Glutamatergic neuron (in vitro differentiated cells): ENCODE data around the gene DLX2. TPM values are rescaled to one million over a fixed set of nuclear protein-coding genes. Genes with fewer than 3 reads are reported as not detected.

Experiments used
- DNase-seq: peaks from one replicate; pipeline ENCODE4 v3.0.0; 2022
- H3K27ac Mint-ChIP-seq: one replicate; pipeline ENCODE4 v1.8.0; 2020; ENCODE audit warnings: mild to moderate bottlenecking, mixed read lengths, inconsistent platforms; ENCODE audit not compliant: unreplicated experiment
- H3K27me3 Mint-ChIP-seq: one replicate; pipeline ENCODE4 v1.8.0; 2020; ENCODE audit warnings: mild to moderate bottlenecking, moderate library complexity, mixed read lengths, inconsistent platforms; ENCODE audit not compliant: unreplicated experiment
- H3K36me3 Mint-ChIP-seq: one replicate; pipeline ENCODE4 v1.8.0; 2020; ENCODE audit warnings: mild to moderate bottlenecking, mixed read lengths, inconsistent platforms; ENCODE audit not compliant: unreplicated experiment
- H3K4me1 Mint-ChIP-seq: one replicate; pipeline ENCODE4 v1.8.0; 2020; ENCODE audit warnings: mild to moderate bottlenecking, low read depth, mixed read lengths, inconsistent platforms; ENCODE audit not compliant: unreplicated experiment
- H3K4me3 Mint-ChIP-seq: one replicate; pipeline ENCODE4 v1.8.0; 2020; ENCODE audit warnings: mild to moderate bottlenecking, mixed read lengths, inconsistent platforms; ENCODE audit not compliant: unreplicated experiment
- H3K9me3 Mint-ChIP-seq: one replicate; pipeline ENCODE4 v1.8.0; 2020; ENCODE audit warnings: mild to moderate bottlenecking, moderate library complexity, mixed read lengths, inconsistent platforms; ENCODE audit not compliant: unreplicated experiment
- total RNA-seq: library from RNA; stranded (reverse); fragmentation: NEBNext Ultra II Directional; extraction: Animal tissue kit (Norgen Biotek cat#: 25700); gene quantifications from one replicate; pipeline ENCODE4 v1.2.1, GENCODE V29; 2021; ENCODE audit not compliant: unreplicated experiment
- TF ChIP-seq, protein P1 (sequence below): fragments of 200-600 bp; sonication (generic); IDR thresholded peaks from one replicate; pipeline ENCODE4 v1.5.0; 2021; ENCODE audit not compliant: partially characterized antibody, unreplicated experiment

DLX2 gene
- total RNA-seq, 1 donor from 2014 or later = 1.4 TPM

DNA sequence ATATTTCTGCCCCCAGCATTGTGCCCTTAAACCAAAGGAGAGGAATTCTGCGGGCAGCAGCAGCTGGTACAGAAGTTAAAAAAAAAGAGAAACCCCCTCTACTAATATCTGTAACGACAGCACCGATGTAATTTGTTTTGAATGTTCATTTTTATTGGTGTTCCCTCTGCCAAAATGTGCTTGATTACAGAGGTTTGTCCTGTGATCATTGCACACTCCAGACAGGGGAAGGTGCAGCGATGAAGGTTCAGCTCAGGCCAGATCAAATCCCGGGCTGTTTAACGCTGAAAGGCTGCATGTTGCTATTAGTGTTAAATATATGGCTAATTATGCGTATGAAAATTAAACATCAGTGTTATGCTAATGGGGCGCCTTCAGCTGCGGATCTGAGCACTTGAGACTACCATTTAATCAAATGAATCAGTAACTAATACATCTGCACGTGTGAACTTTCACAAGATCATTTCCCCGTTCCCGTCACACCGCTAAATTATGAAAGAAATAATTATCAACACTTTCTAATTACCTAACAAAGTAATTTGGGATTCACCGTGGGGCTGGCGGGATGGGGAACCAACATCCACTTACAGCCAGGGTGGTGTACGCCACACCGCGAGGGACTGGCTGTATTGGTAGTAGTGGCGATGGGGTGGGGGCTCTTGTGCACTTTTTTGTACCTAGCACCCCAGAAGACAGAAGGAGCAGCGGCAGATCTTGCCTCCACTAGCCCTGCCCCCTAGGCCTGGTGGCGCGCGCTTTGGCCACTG is 18.9 kb downstream of the DLX2 start:
- H3K9me3 Mint-ChIP-seq = peaks cover 20% of the 10 kb centered on the region
- no peak for DNase-seq
- H3K27ac Mint-ChIP-seq = peak overlapping the region; percentile 33
- H3K27me3 Mint-ChIP-seq = peaks cover 58% of the 10 kb centered on the region
- peak overlapping the region; percentile 90 for H3K4me3 Mint-ChIP-seq
- no peaks in the 10 kb centered on the region for H3K36me3 Mint-ChIP-seq
- peaks cover 31% of the 10 kb centered on the region for H3K4me1 Mint-ChIP-seq
- TF ChIP-seq, protein P1, sequence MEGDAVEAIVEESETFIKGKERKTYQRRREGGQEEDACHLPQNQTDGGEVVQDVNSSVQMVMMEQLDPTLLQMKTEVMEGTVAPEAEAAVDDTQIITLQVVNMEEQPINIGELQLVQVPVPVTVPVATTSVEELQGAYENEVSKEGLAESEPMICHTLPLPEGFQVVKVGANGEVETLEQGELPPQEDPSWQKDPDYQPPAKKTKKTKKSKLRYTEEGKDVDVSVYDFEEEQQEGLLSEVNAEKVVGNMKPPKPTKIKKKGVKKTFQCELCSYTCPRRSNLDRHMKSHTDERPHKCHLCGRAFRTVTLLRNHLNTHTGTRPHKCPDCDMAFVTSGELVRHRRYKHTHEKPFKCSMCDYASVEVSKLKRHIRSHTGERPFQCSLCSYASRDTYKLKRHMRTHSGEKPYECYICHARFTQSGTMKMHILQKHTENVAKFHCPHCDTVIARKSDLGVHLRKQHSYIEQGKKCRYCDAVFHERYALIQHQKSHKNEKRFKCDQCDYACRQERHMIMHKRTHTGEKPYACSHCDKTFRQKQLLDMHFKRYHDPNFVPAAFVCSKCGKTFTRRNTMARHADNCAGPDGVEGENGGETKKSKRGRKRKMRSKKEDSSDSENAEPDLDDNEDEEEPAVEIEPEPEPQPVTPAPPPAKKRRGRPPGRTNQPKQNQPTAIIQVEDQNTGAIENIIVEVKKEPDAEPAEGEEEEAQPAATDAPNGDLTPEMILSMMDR = no peak

DNA sequence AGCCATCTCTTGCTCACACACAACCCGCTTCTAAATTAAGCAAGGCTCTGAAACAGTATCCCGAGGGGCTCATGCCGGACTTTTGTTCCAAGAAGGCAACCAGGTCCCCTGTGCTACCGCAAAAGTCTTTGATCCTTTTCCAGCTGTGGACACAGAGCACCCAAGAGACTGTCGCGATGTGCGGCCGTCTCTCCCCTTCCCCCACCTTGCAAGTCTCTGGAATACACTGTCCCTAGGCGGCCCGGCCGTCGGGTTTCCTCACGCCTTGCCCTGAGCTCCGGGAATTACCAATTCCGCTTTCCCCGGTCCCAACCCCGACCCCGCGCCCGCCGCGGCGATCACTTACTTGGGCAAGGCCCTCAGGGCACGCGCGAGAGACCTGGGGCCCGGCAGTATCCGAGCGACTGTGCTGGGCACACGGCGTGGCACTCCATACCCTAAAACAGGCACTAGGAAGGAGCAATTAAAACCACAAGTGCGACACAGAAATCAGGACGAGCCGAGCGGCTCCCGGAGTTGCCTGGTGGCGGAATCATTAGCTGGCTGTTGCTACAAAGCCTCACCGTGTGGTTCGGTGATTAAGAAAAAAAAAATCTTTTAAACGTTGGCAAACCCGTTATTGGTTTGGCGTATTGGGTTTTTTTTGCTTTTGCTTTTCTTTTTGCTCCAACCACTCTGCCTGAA is 19.6 kb downstream of the DLX2 start:
- Mint-ChIP-seq H3K4me3 (peak overlapping the region; percentile 42), H3K9me3 (peaks cover 15% of the 10 kb centered on the region), H3K4me1 (peaks cover 24% of the 10 kb centered on the region), H3K27ac (peak overlapping the region; percentile 33), H3K36me3 (no peaks in the 10 kb centered on the region), H3K27me3 (peaks cover 50% of the 10 kb centered on the region)
- TF ChIP-seq, protein P1 = no peak
- peak; percentile 36 for DNase-seq

DNA sequence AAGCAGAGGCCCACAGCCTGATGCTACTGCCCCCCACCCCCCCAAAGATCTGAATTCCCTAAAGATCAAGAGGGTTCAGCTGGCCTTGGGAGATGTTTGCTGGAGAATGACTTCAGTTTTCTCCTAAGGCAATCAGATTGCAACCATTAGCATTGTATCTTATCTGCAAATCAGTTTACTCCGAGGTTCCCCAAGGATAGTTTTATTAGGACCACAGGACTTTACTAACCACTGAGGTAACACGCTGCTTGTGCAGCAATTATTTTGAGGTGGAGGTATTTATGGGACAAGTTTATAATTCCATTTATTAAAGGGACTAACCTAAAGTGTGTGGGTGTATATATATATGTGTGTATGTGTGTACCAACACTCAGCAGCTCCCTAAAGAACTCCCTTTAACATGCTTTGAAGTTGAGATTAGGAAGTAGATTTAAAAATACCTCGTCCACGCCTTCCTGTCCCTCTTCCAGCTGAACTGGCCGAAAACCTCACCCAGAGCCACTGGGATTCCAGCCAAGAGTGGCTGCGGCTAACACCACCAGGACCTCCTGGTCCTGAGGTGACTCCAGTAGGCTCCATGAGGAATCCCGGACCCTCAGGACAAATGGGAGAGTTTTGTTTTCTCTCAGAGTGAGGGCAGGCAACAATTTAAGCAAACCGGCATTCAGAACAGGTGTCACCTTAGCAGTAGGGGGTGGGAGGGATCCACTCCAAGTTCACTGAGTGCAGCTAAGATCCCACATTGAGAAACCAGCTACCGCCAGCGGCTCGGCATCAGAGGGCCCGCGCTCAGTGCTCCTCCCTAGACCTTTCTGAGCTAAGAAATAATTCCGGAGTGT is 20.4 kb downstream of the DLX2 start:
- peaks cover 43% of the 10 kb centered on the region for H3K27me3 Mint-ChIP-seq
- TF ChIP-seq, protein P1 = no peak
- DNase-seq = no peak
- H3K27ac Mint-ChIP-seq = no peak overlapping the region
- peaks cover 12% of the 10 kb centered on the region for H3K9me3 Mint-ChIP-seq
- H3K4me1 Mint-ChIP-seq = peaks cover 19% of the 10 kb centered on the region
- H3K4me3 Mint-ChIP-seq = no peak overlapping the region
- no peaks in the 10 kb centered on the region for H3K36me3 Mint-ChIP-seq

DNA sequence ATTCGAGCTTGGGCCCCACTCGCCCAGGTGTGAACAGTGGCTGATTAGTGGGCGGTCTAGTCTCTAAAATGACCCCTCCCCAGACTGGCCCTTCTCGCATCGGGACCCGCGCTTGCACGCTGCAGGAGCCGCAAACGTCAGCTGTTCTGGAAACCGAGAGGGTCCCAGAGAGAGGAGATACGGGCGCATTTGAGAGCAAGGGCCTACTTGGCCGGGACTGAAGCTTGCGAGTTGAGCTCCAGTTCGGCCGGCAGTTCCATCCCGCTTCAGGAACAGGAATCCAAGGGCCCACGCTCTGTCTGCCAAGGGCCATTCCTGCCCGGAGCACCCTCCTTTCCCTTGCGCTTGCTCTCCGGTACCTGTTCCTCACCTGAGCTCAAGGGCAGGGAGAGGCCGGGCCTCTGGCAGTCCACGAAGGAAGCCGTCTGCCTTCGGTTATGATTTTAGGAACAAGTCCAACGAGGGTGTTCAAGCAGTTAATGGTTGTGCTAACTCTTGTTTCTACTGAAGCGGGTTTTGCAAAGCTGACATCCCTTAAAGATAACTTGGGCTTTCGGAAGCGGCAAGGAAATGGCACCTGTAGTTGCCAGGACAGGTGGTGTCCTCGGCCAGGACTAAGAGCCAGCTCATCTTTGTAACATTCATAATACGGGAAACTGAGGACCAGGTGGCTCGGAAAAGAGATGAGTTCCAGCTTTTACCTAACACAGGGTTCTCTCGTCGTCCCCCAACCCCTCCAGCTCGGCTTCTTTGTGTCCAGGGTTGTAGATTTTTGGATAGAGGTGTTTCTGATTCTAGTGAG is 21.3 kb downstream of the DLX2 start:
- TF ChIP-seq, protein P1 = no peak
- DNase-seq = no peak
- peaks cover 16% of the 10 kb centered on the region for H3K4me1 Mint-ChIP-seq
- H3K9me3 Mint-ChIP-seq = peaks cover 12% of the 10 kb centered on the region
- H3K27ac Mint-ChIP-seq = no peak overlapping the region
- no peak overlapping the region for H3K4me3 Mint-ChIP-seq
- H3K27me3 Mint-ChIP-seq = peaks cover 37% of the 10 kb centered on the region
- no peaks in the 10 kb centered on the region for H3K36me3 Mint-ChIP-seq
